ENCODE results near the gene MLLT10. TPM values are rescaled to one million over a fixed set of nuclear protein-coding genes. Genes with fewer than 3 reads are reported as not detected.
"Not testable (repeated sequence)": the region's sequence is repeated elsewhere in the genome, so short reads cannot be mapped to it uniquely, and the experiment has no call there.

Gene MLLT10
- total and polyA plus RNA-seq, 4 experiments from 2014 or later: 5.2 to 73.4 (median 36.5) TPM

DNA sequence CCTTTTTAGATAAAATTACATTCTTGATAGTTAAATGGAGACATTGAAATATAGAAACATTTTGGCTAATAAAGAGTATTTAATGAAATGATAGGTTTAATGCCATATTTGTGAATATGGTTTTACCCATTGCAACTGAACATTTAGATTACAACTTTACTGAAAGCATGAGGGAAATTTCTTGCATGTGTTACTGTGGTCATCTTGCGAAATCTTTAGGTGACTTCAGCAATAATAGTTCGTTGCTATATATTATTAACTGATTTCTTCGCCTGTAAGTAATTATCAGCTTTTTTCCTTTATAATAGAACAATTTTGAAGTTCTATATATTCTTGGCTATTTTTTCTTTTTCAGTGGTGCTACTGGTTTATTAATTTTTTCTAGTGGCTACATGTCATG lies 83.2 kb downstream of the MLLT10 start:
- peaks cover 13 to 18% (median 16%) of the 10 kb centered on the region in 4 donors for H3K4me1 Mint-ChIP-seq
- intact Hi-C loops (cut with micrococcal nuclease): no loop called here
- no peaks in the 10 kb centered on the region for H3K27me3 ChIP-seq (ENCODE audit: insufficient read depth, low read length)

DNA sequence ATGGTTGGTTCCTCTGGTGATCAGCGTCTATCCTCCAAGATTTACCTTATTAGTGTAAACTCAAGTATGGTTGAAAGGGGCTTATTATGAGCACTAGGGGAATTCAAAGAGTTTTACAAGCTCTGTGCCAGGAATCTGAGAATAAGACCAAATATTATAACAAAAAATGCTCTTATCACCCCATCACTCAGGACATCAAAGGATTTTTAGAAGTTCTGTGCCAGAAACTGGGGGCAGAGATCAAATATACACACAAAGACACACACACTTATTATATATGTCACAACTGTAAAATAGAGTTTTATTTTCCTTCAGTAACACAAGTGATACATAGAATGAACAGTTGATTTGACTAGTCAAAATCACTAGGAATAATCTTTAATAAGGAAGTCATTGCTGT lies 89.3 kb downstream of the MLLT10 start:
- CTCF ChIA-PET (ENCODE audit: partially characterized antibody): no interaction called here

More for the DNA sequence above, 83.2 kb downstream of the MLLT10 start:
- Mint-ChIP-seq H3K27me3 (no peaks in the 10 kb centered on the region), H3K36me3 (peaks cover 23 to 32% of the 10 kb centered on the region in 2 donors), H3K9me3 (no peaks in the 10 kb centered on the region), H3K4me3 (no peak overlapping the region), H3K27ac (no peak overlapping the region)
- DNase-seq: no peak
- no peak overlapping the region for H3K27ac ChIP-seq (ENCODE audit: low read depth, low read length)
- ChIA-PET CTCF (ENCODE audit: partially characterized antibody) (no interaction called here), POLR2A (ENCODE audit: partially characterized antibody) (no interaction called here)
- no peaks in the 10 kb centered on the region for H3K36me3 ChIP-seq (ENCODE audit: insufficient read depth, low read length)
- no peak overlapping the region for H3K4me3 ChIP-seq (ENCODE audit: low read length in 2 of 2)
- peaks cover 23% of the 10 kb centered on the region for H3K4me1 ChIP-seq (ENCODE audit: insufficient read depth, low read length)
- no peaks in the 10 kb centered on the region for H3K9me3 ChIP-seq (ENCODE audit: control insufficient read depth in 1 of 2, low read length in 2 of 2)

DNA sequence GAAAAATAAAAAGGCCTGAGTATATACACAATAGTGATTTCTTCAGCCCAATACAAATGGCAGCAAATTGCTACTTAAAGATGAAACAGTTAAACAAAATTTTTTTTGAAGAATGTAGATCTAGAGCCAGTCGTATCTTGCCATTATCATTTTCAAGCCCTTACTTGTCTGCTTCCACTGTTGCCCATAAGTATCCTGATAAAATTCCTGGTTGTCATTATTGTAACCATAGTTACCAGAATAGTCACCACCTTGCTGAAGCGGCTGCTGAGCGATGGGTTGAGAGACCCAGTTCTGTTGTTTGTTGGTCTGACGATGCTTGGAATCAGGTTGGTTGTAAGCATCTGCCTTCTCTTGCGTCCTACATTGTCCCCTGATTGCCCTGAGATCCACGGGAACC lies 90.4 kb downstream of the MLLT10 start:
- Mint-ChIP-seq H3K27ac (peak overlapping the region in 3 of 7 donors; percentile 32 to 63 (median 39)), H3K4me1 (peaks cover 25 to 28% (median 26%) of the 10 kb centered on the region in 4 donors), H3K36me3 (peaks cover 55 to 58% of the 10 kb centered on the region in 2 donors)
- H3K27me3 Mint-ChIP-seq; H3K4me3 Mint-ChIP-seq; intact Hi-C loops (cut with micrococcal nuclease); H3K9me3 Mint-ChIP-seq; H3K36me3 ChIP-seq (ENCODE audit: insufficient read depth, low read length); POLR2A ChIA-PET (ENCODE audit: partially characterized antibody); CTCF ChIA-PET (ENCODE audit: partially characterized antibody); DNase-seq; H3K9me3 ChIP-seq (ENCODE audit: control insufficient read depth in 1 of 2, low read length in 2 of 2); H3K27ac ChIP-seq (ENCODE audit: low read depth, low read length); H3K4me1 ChIP-seq (ENCODE audit: insufficient read depth, low read length); H3K4me3 ChIP-seq (ENCODE audit: low read length in 2 of 2); H3K27me3 ChIP-seq (ENCODE audit: insufficient read depth, low read length): not testable (repeated sequence)

More for the DNA sequence above, 89.3 kb downstream of the MLLT10 start:
- POLR2A ChIA-PET (ENCODE audit: partially characterized antibody): no interaction called here
- Histone ChIP-seq H3K27ac (ENCODE audit: low read depth, low read length) (no peak overlapping the region), H3K4me1 (ENCODE audit: insufficient read depth, low read length) (no peaks in the 10 kb centered on the region), H3K27me3 (ENCODE audit: insufficient read depth, low read length) (no peaks in the 10 kb centered on the region), H3K4me3 (ENCODE audit: low read length in 2 of 2) (no peak overlapping the region), H3K9me3 (ENCODE audit: control insufficient read depth in 1 of 2, low read length in 2 of 2) (no peaks in the 10 kb centered on the region), H3K36me3 (ENCODE audit: insufficient read depth, low read length) (peaks cover 9% of the 10 kb centered on the region)
- peak overlapping the region in 1 of 7 donors; percentile 29 for H3K27ac Mint-ChIP-seq
- no peaks in the 10 kb centered on the region for H3K9me3 Mint-ChIP-seq
- no peaks in the 10 kb centered on the region for H3K27me3 Mint-ChIP-seq
- DNase-seq: no peak
- H3K4me3 Mint-ChIP-seq: no peak overlapping the region
- H3K4me1 Mint-ChIP-seq: peaks cover 23 to 28% (median 27%) of the 10 kb centered on the region in 4 donors
- intact Hi-C loops (cut with micrococcal nuclease): no loop called here
- peaks cover 57 to 58% of the 10 kb centered on the region in 2 donors for H3K36me3 Mint-ChIP-seq

DNA sequence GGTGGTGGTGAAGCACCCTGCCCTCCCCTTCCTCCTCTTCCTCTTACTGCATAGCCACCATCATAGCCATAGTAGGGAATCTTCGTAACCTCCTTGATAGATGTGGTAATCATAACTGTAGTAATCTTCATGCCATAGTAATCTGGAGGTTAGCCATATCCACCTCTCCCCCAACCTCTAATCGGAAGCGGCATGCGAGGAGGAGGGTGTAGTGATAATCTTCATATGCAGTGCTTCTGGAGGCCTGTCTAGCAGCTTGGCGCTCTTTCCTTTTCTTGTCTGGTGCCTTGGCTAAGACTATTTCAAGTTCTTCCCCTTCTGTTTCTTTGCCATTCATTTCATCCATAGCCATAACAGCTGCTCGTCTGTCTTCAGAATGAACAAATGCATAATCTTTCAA lies 90.9 kb downstream of the MLLT10 start:
- CTCF ChIA-PET (ENCODE audit: partially characterized antibody): no interaction called here
- H3K4me1 Mint-ChIP-seq: peaks cover 27 to 33% (median 29%) of the 10 kb centered on the region in 4 donors

DNA sequence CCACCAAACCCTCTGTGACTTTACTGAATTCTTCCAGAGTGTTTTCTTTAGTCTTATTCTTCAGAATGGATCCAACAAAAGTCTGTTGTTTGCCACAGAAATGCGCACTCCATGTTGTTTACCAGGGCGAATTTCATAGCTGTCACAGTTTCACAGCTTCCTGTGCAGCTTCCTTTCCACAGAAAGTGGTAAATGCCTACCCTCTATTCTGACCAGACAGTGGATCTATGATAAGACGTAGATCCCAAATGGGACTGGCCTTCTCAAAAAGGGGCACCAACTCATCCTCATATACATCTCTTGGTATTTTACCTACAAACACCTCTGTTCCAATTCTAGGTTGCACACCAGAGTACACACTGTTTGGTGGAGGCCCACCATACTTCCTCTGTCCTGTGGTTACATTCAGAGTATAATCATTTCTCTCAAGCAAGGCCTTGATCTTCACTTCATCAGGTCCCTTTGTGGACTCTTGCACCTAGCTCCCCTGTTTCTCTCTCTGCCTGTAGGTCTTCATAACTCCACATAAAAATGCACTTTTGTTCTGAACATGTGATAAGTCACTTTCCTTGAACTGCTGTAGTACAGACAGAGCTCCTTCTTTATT lies 91.7 kb downstream of the MLLT10 start:
- DNase-seq: no peak
- H3K9me3 ChIP-seq (ENCODE audit: control insufficient read depth in 1 of 2, low read length in 2 of 2): no peaks in the 10 kb centered on the region
- no peaks in the 10 kb centered on the region for H3K27me3 Mint-ChIP-seq
- peak overlapping the region in 2 of 7 donors; percentile 26 to 71 for H3K27ac Mint-ChIP-seq
- H3K27me3 ChIP-seq (ENCODE audit: insufficient read depth, low read length): no peaks in the 10 kb centered on the region
- peak overlapping the region in 1 of 8 donors; percentile 28 for H3K4me3 Mint-ChIP-seq
- H3K9me3 Mint-ChIP-seq: no peaks in the 10 kb centered on the region
- ChIA-PET CTCF (ENCODE audit: partially characterized antibody) (interaction anchor here (0.9 kb wide), 1 partner anchor 48 kb away, joined by 3 read pairs; no protein-coding TSS in a partner anchor), POLR2A (ENCODE audit: partially characterized antibody) (no interaction called here)
- no peak overlapping the region for H3K27ac ChIP-seq (ENCODE audit: low read depth, low read length)
- H3K4me1 Mint-ChIP-seq: peaks cover 33 to 37% (median 33%) of the 10 kb centered on the region in 4 donors
- no peak overlapping the region for H3K4me3 ChIP-seq (ENCODE audit: low read length in 2 of 2)
- H3K36me3 Mint-ChIP-seq: peaks cover 60 to 71% of the 10 kb centered on the region in 2 donors
- peaks cover 9% of the 10 kb centered on the region for H3K36me3 ChIP-seq (ENCODE audit: insufficient read depth, low read length)
- intact Hi-C loops (cut with micrococcal nuclease): no loop called here
- H3K4me1 ChIP-seq (ENCODE audit: insufficient read depth, low read length): no peaks in the 10 kb centered on the region

More for the DNA sequence above, 90.9 kb downstream of the MLLT10 start:
- POLR2A ChIA-PET (ENCODE audit: partially characterized antibody): no interaction called here
- H3K36me3 Mint-ChIP-seq: peaks cover 59 to 63% of the 10 kb centered on the region in 2 donors
- Histone ChIP-seq H3K4me1 (ENCODE audit: insufficient read depth, low read length) (no peaks in the 10 kb centered on the region), H3K36me3 (ENCODE audit: insufficient read depth, low read length) (peaks cover 9% of the 10 kb centered on the region), H3K4me3 (ENCODE audit: low read length in 2 of 2) (no peak overlapping the region), H3K9me3 (ENCODE audit: control insufficient read depth in 1 of 2, low read length in 2 of 2) (no peaks in the 10 kb centered on the region), H3K27ac (ENCODE audit: low read depth, low read length) (no peak overlapping the region), H3K27me3 (ENCODE audit: insufficient read depth, low read length) (no peaks in the 10 kb centered on the region)
- H3K4me3 Mint-ChIP-seq: peak overlapping the region in 1 of 8 donors; percentile 17
- intact Hi-C loops (cut with micrococcal nuclease): no loop called here
- no peak for DNase-seq
- no peaks in the 10 kb centered on the region for H3K27me3 Mint-ChIP-seq
- H3K27ac Mint-ChIP-seq: peak overlapping the region in 2 of 7 donors; percentile 48 to 62
- H3K9me3 Mint-ChIP-seq: no peaks in the 10 kb centered on the region

DNA sequence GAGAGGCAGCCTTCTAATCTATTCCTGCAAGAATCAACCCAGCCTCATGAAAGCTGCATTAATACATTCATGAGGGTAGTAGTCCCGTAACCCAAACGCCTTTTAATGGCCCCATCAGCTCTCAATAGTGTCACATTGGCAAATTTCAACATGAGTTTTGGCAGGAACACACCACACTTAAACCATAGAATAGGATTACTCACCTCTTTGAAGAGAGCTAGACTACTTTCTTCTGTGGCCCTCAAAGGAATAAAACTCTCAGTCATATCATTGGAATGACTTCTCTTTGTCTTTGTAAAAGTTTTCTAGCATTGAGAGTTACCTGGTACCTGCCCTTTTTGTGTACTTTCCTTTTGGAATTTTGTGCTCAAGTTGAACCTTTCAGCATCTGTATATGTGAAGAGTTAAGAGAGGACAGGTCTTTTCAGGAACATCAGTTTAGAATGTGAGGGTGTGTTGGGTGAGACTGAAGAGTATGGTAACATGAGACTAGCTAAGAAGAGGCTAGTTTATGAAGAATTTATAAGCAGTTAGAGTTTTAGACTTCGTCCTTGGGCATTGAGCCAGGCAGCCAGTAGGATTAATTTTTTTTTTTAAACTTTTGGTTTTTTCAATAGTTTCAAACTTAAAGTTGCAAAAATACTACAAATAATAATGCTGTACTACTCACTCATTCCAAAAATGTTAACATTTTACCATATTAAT lies 92.6 kb downstream of the MLLT10 start:
- Histone ChIP-seq H3K4me1 (ENCODE audit: insufficient read depth, low read length) (no peaks in the 10 kb centered on the region), H3K27me3 (ENCODE audit: insufficient read depth, low read length) (no peaks in the 10 kb centered on the region), H3K36me3 (ENCODE audit: insufficient read depth, low read length) (peaks cover 9% of the 10 kb centered on the region), H3K4me3 (ENCODE audit: low read length in 2 of 2) (no peak overlapping the region), H3K27ac (ENCODE audit: low read depth, low read length) (no peak overlapping the region), H3K9me3 (ENCODE audit: control insufficient read depth in 1 of 2, low read length in 2 of 2) (no peaks in the 10 kb centered on the region)
- peaks cover 64 to 77% of the 10 kb centered on the region in 2 donors for H3K36me3 Mint-ChIP-seq
- ChIA-PET CTCF (ENCODE audit: partially characterized antibody) (interaction anchor here (0.9 kb wide), 1 partner anchor 47 kb away, joined by 3 read pairs; no protein-coding TSS in a partner anchor), POLR2A (ENCODE audit: partially characterized antibody) (no interaction called here)
- H3K4me3 Mint-ChIP-seq: no peak overlapping the region
- H3K9me3 Mint-ChIP-seq: no peaks in the 10 kb centered on the region
- H3K27me3 Mint-ChIP-seq: no peaks in the 10 kb centered on the region
- intact Hi-C loops (cut with micrococcal nuclease): no loop called here
- no peak for DNase-seq
- peak overlapping the region in 1 of 7 donors; percentile 62 for H3K27ac Mint-ChIP-seq
- peaks cover 36 to 41% (median 37%) of the 10 kb centered on the region in 4 donors for H3K4me1 Mint-ChIP-seq

DNA sequence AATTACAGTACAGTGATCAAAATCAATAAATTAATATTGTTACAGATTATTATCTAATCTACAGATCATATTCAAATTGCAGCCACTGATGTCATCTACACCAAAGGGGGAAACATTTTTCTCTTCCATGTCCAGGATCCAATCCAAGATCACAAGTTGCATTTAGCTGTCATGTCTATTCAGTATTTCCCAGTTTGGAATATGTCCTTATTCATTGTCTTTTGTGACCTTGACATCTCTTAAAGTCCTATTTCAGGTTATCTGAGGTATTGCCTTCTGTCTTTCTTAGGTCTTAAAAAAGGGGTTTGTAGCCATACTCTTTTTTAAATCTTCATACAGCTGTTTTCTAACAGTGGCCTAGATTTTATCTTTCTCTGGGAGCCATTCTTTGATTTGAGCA lies 93.3 kb downstream of the MLLT10 start:
- intact Hi-C loops (cut with micrococcal nuclease): no loop called here
- Mint-ChIP-seq H3K27ac (peak overlapping the region in 3 of 7 donors; percentile 9 to 72 (median 62)), H3K4me1 (peaks cover 38 to 46% (median 40%) of the 10 kb centered on the region in 4 donors), H3K4me3 (no peak overlapping the region), H3K9me3 (no peaks in the 10 kb centered on the region), H3K36me3 (peaks cover 69 to 83% of the 10 kb centered on the region in 2 donors), H3K27me3 (no peaks in the 10 kb centered on the region)
- ChIA-PET POLR2A (ENCODE audit: partially characterized antibody) (no interaction called here), CTCF (ENCODE audit: partially characterized antibody) (no interaction called here)
- DNase-seq: no peak
- no peaks in the 10 kb centered on the region for H3K27me3 ChIP-seq (ENCODE audit: insufficient read depth, low read length)
- H3K36me3 ChIP-seq (ENCODE audit: insufficient read depth, low read length): peaks cover 9% of the 10 kb centered on the region
- H3K4me1 ChIP-seq (ENCODE audit: insufficient read depth, low read length): no peaks in the 10 kb centered on the region
- H3K9me3 ChIP-seq (ENCODE audit: control insufficient read depth in 1 of 2, low read length in 2 of 2): no peaks in the 10 kb centered on the region
- H3K27ac ChIP-seq (ENCODE audit: low read depth, low read length): no peak overlapping the region
- H3K4me3 ChIP-seq (ENCODE audit: low read length in 2 of 2): no peak overlapping the region
